Right lobe of liver (tissue), 6 donors: Measurements from ENCODE around the gene TF. TPM values are rescaled to one million over a fixed set of nuclear protein-coding genes. Genes with fewer than 3 reads are reported as not detected.

Experiments
- ATAC-seq, 4 donors: fragments of 200-7000 bp; cut with Tn5 transposase; one replicate each; pipeline ENCODE4 v1.9.1; 2020; ENCODE audit warnings: mild to moderate bottlenecking in 4 of 4, moderate library complexity in 4 of 4
- DNase-seq, 3 donors: peaks; one replicate each; pipeline ENCODE4 v3.0.0-alpha.2; 2020
- H3K27ac ChIP-seq, 3 donors: fragments of 200-600 bp; one replicate each; pipeline ENCODE4 v1.8.0; 2022
- H3K27me3 ChIP-seq, 2 donors: fragments of 200-600 bp; one replicate each; pipeline ENCODE4 v1.8.0; 2022
- H3K36me3 ChIP-seq, 4 donors: fragments of 200-600 bp; sonication (generic) in 1 of 4; one replicate each; pipeline versions ENCODE4 v1.5.1 to v1.8.0; 2017 to 2022; ENCODE audit warnings: control low read depth in 1 of 4
- H3K4me1 ChIP-seq, 4 donors: fragments of 200-600 bp; sonication (generic) in 1 of 4; one replicate each; pipeline versions ENCODE4 v1.5.1 to v1.8.0; 2017 to 2022; ENCODE audit warnings: control low read depth in 1 of 4
- H3K4me3 ChIP-seq, 3 donors: fragments of 200-600 bp; one replicate each; pipeline ENCODE4 v1.8.0; 2022
- H3K9me3 ChIP-seq, 4 donors: fragments of 200-600 bp; sonication (generic) in 1 of 4; one replicate each; pipeline versions ENCODE4 v1.5.1 to v1.8.0; 2017 to 2022; ENCODE audit warnings: control low read depth in 1 of 4
- CTCF ChIP-seq, 4 donors: fragments of 200-600 bp in 3 of 4; fragments of 450-650 bp in 1 of 4; IDR thresholded peaks; one replicate each; pipeline versions ENCODE4 v1.5.1 to v1.8.0; 2016 to 2022; ENCODE audit warnings: antibody characterized with exemption in 4 of 4, mild to moderate bottlenecking in 2 of 4
- POLR2A ChIP-seq: fragments of 450-650 bp; IDR thresholded peaks from one replicate; pipeline ENCODE4 v1.6.1; 2017; ENCODE audit warnings: antibody characterized with exemption, mild to moderate bottlenecking
- WGBS: methylation state at CpG from one replicate; pipeline ENCODE4 v1.1.6; 2018; ENCODE audit warnings: low coverage, low lambda C conversion rate; ENCODE audit not compliant: insufficient coverage; ENCODE audit errors: missing lambda C conversion rate; 5-methylcytosine and 5-hydroxymethylcytosine counted together
- intact Hi-C, 2 donors: fragments of 100-400 bp; cut with DNase I; formaldehyde crosslinking; loops; one replicate each; pipeline versions ENCODE4 v1.11.2 to v1.14.1; 2022
- total RNA-seq, 6 experiments: library from RNA; depleted of rRNA in 2 of 6; stranded (reverse); fragments of >200 nt in 2 of 6; fragmentation: NEBNext Ultra II Directional in 3 of 6; extraction: Animal tissue kit (Norgen Biotek cat#: 25700) in 3 of 6; gene quantifications; one replicate each; pipeline versions ENCODE4 v1.1.0 to v1.2.4, GENCODE V29; 2016 to 2023
- donor health status: DM: no; HTN: yes; CAD: no.
- donor health status: DM: no; HTN: no; CAD: no.
- donor health status: DM: no; HTN: no; CAD: no.
- donor health status: DM: no; HTN: yes; CAD: no.
- donor health status: DM: no; HTN: yes; CAD: no.

The TF gene
- total RNA-seq, 6 experiments from 2014 or later = 2,871 to 25,349 (median 17,684) TPM

GRCh38 chr3:133834621-133835417 is 88.6 kb downstream of the TF start:
- DNase-seq (peak in 1 of 3 donors; percentile 17), ATAC-seq (no peak)
- no peaks in the 10 kb centered on the region for H3K27me3 ChIP-seq
- no peak overlapping the region for H3K27ac ChIP-seq
- H3K4me3 ChIP-seq = no peak overlapping the region
- 90% methylated on average over 14 of the region's 14 CpGs for WGBS
- no peaks in the 10 kb centered on the region for H3K4me1 ChIP-seq
- no peaks in the 10 kb centered on the region for H3K36me3 ChIP-seq
- intact Hi-C loops = no loop called here
- no peaks in the 10 kb centered on the region for H3K9me3 ChIP-seq
- TF ChIP-seq POLR2A (no peak), CTCF (IDR thresholded peaks at IDR 0.05) (no peak)

GRCh38 chr3:133835418-133835743 is 89.2 kb downstream of the TF start:
- intact Hi-C loops = no loop called here
- no peaks in the 10 kb centered on the region for H3K27me3 ChIP-seq
- H3K27ac ChIP-seq = no peak overlapping the region
- H3K9me3 ChIP-seq = no peaks in the 10 kb centered on the region
- WGBS = 57% methylated on average over 2 of the region's 3 CpGs
- H3K36me3 ChIP-seq = no peaks in the 10 kb centered on the region
- no peak for ATAC-seq
- no peak overlapping the region for H3K4me3 ChIP-seq
- TF ChIP-seq CTCF (IDR thresholded peaks at IDR 0.05) = no peak
- no peak for TF ChIP-seq POLR2A
- no peak for DNase-seq
- H3K4me1 ChIP-seq = no peaks in the 10 kb centered on the region

GRCh38 chr3:133835961-133836360 is 89.8 kb downstream of the TF start:
- Histone ChIP-seq H3K27me3 (no peaks in the 10 kb centered on the region), H3K4me3 (no peak overlapping the region), H3K27ac (no peak overlapping the region), H3K4me1 (no peaks in the 10 kb centered on the region), H3K36me3 (no peaks in the 10 kb centered on the region), H3K9me3 (no peaks in the 10 kb centered on the region)
- 80% methylated on average over 1 of the region's 4 CpGs for WGBS
- no peak for ATAC-seq
- TF ChIP-seq POLR2A (no peak), CTCF (IDR thresholded peaks at IDR 0.05) (no peak)
- intact Hi-C loops = no loop called here
- peak in 1 of 3 donors; percentile 17 for DNase-seq

GRCh38 chr3:133836497-133837158 is 90.4 kb downstream of the TF start:
- ATAC-seq (no peak), DNase-seq (peak in 1 of 3 donors; percentile 18)
- intact Hi-C loops = no loop called here
- Histone ChIP-seq H3K4me3 (no peak overlapping the region), H3K27me3 (no peaks in the 10 kb centered on the region), H3K9me3 (no peaks in the 10 kb centered on the region), H3K27ac (no peak overlapping the region), H3K36me3 (no peaks in the 10 kb centered on the region), H3K4me1 (no peaks in the 10 kb centered on the region)
- WGBS = 71% methylated on average over 2 of the region's 6 CpGs
- TF ChIP-seq CTCF (IDR thresholded peaks at IDR 0.05) (no peak), POLR2A (no peak)
